HepG2 (cell line): ENCODE results near the gene RHEBL1. TPM values are rescaled to one million over a fixed set of nuclear protein-coding genes. Genes with fewer than 3 reads are reported as not detected.

Experiments used
- IKZF1 ChIP-seq: fragments of 450-650 bp; IDR thresholded peaks from 2 replicates; pipeline ENCODE4 v1.7.1; 2016
- MTA3 ChIP-seq: sonication (generic); formaldehyde crosslinking; IDR thresholded peaks from 2 replicates; pipeline ENCODE4 v1.4.0; 2020; ENCODE audit warnings: missing genetic modification reagents
- NFYC ChIP-seq: IDR thresholded peaks from 2 replicates; pipeline ENCODE4 v1.6.1; 2016; ENCODE audit warnings: missing genetic modification reagents, missing compliant biosample characterization
- RFX1 ChIP-seq: fragments of 450-650 bp; IDR thresholded peaks from 2 replicates; pipeline ENCODE4 v1.6.1; 2017
- RORA ChIP-seq: sonication (generic); formaldehyde crosslinking; IDR thresholded peaks from 2 replicates; pipeline ENCODE4 v1.5.0; 2020; ENCODE audit warnings: mild to moderate bottlenecking, missing genetic modification reagents, moderate library complexity
- RXRB ChIP-seq: IDR thresholded peaks from 2 replicates; pipeline ENCODE4 v1.6.1; 2016; ENCODE audit warnings: borderline replicate concordance, missing genetic modification reagents, missing compliant biosample characterization
- SRF ChIP-seq: IDR thresholded peaks from 2 replicates; pipeline ENCODE4 v1.6.1; 2011; ENCODE audit warnings: mild to moderate bottlenecking, low read depth, low read length, moderate library complexity
- TAF1 ChIP-seq: sonication (generic); formaldehyde crosslinking; IDR thresholded peaks from 2 replicates; pipeline ENCODE4 v1.4.0; 2020; ENCODE audit warnings: missing genetic modification reagents
- TBL1XR1 ChIP-seq: fragments of 150-350 bp; IDR thresholded peaks from 2 replicates; pipeline ENCODE4 v1.6.1; 2014; ENCODE audit warnings: borderline replicate concordance, low read length; ENCODE audit not compliant: partially characterized antibody
- ZNF235 ChIP-seq: sonication (generic); formaldehyde crosslinking; IDR thresholded peaks from 2 replicates; pipeline ENCODE4 v1.8.1; 2023; ENCODE audit warnings: mild to moderate bottlenecking, missing genetic modification reagents, borderline replicate concordance
- ZNF350 ChIP-seq: sonication (generic); formaldehyde crosslinking; IDR thresholded peaks from 2 replicates; pipeline ENCODE4 v1.4.0; 2020; ENCODE audit warnings: mild to moderate bottlenecking, low read depth, missing genetic modification reagents, borderline replicate concordance
- ZNF547 ChIP-seq: sonication (generic); formaldehyde crosslinking; IDR thresholded peaks from 2 replicates; pipeline ENCODE4 v1.5.1; 2020; ENCODE audit warnings: mild to moderate bottlenecking, missing genetic modification reagents
- polyA plus RNA-seq, 8 experiments: library from polyadenylated mRNA; depleted of rRNA in 3 of 8; stranded (reverse) in 7 of 8; unstranded in 1 of 8; fragments of >200 nt; fragmentation: Illumina TruSeq in 4 of 8; extraction: Trizol in 4 of 8; gene quantifications; 2 replicates each; pipeline versions ENCODE4 v1.2.1 to v1.2.3, GENCODE V29; 2011 to 2016; ENCODE audit warnings: low read depth in 4 of 8, missing spikeins in 1 of 8, mixed read lengths in 1 of 8; ENCODE audit not compliant: insufficient read depth in 1 of 8
- total RNA-seq, 5 experiments: library from RNA; depleted of rRNA; stranded (reverse); fragments of >200 nt; fragmentation: Illumina TruSeq; extraction: Trizol; gene quantifications; 2 replicates each; pipeline ENCODE4 v1.2.3, GENCODE V29; 2016; ENCODE audit warnings: low read depth in 1 of 5
- TF ChIP-seq, protein P1 (sequence below): sonication (generic); formaldehyde crosslinking; IDR thresholded peaks from 2 replicates; pipeline ENCODE4 v1.5.0; 2020; ENCODE audit warnings: mild to moderate bottlenecking, missing genetic modification reagents
- TF ChIP-seq, protein P2 (sequence below): sonication (generic); formaldehyde crosslinking; IDR thresholded peaks from 2 replicates; pipeline ENCODE4 v1.8.0; 2022; ENCODE audit warnings: missing genetic modification reagents, mild to moderate bottlenecking, inconsistent platforms, borderline replicate concordance
- TF ChIP-seq, protein P3 (sequence below): sonication (generic); formaldehyde crosslinking; IDR thresholded peaks from 2 replicates; pipeline ENCODE4 v1.5.0; 2020; ENCODE audit warnings: missing genetic modification reagents
- TF ChIP-seq, protein P4 (sequence below): sonication (generic); formaldehyde crosslinking; IDR thresholded peaks from 2 replicates; pipeline ENCODE4 v1.5.0; 2020; ENCODE audit warnings: mild to moderate bottlenecking, missing genetic modification reagents, borderline replicate concordance
- TF ChIP-seq, protein P5 (sequence below): sonication (generic); formaldehyde crosslinking; IDR thresholded peaks from 2 replicates; pipeline ENCODE4 v1.4.0; 2020; ENCODE audit warnings: missing genetic modification reagents, borderline replicate concordance
- TF ChIP-seq, protein P6 (sequence below): sonication (generic); formaldehyde crosslinking; IDR thresholded peaks from 2 replicates; pipeline ENCODE4 v1.4.0; 2020; ENCODE audit warnings: low read depth, mild to moderate bottlenecking, missing genetic modification reagents

The RHEBL1 gene
- total and polyA plus RNA-seq, 2 of the 13 experiments (the other 11 are each of a cell fraction or from before 2014, with no cell fraction given), result 1.4 to 2.5 TPM

DNA sequence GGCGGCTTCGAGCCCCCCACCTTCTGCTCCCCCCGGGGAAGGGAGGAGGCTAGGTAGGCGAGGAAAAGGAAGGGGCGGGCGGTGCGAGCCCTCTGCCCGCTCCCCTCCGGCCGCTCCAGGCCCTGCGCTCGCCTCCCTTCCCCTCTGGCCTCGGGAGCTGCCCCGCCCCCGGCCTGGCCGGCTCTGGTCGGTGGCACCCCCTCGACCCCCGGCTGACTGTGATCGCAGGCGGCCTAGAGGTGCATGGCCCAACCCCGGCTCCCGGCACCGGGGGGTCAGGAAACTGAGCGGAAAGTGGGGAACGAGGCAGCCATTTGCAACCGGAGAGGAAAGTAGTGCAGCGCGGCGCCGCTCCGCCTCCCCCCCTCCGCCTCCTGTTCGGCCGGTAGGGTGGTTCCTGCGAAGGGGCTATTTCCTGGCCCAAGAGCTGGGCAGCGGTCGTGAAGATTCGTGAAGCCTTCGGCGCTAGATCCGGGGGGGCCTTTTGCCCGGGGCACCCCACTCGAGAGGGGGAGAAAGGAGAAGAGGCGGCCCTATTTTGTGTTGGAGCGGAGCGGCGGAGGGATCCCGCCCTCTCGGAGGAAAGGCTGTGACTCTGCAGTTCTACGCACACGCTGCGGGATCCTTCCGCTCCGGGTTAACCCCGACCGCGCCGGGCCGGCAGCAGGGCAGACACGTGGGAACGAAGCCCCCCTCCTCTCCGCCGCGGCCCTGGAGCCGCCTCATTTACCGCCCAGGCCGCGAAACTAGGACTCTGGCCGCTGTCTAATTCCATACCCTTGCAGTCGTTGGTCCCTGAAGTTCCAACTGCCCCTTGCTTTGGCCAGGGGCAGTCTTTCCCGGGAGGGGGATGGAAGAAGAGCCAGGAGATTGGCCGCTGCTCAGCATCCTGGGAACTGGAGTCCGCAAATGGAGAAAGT lies 9.3 kb downstream of the RHEBL1 start, which contains the start of gene KMT2D (continued):
- TF ChIP-seq, protein P1, sequence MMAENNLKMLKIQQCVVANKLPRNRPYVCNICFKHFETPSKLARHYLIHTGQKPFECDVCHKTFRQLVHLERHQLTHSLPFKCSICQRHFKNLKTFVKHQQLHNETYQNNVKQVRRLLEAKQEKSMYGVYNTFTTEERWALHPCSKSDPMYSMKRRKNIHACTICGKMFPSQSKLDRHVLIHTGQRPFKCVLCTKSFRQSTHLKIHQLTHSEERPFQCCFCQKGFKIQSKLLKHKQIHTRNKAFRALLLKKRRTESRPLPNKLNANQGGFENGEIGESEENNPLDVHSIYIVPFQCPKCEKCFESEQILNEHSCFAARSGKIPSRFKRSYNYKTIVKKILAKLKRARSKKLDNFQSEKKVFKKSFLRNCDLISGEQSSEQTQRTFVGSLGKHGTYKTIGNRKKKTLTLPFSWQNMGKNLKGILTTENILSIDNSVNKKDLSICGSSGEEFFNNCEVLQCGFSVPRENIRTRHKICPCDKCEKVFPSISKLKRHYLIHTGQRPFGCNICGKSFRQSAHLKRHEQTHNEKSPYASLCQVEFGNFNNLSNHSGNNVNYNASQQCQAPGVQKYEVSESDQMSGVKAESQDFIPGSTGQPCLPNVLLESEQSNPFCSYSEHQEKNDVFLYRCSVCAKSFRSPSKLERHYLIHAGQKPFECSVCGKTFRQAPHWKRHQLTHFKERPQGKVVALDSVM (CRISPR knock-in tag), result peak; percentile 42; the same call in 1 of the 2 replicates
- TF ChIP-seq ZNF235 (CRISPR knock-in tag) (no peak), RORA (CRISPR knock-in tag) (no peak), SRF (no peak), TAF1 (CRISPR knock-in tag) (peak; percentile 95), RFX1 (no peak), NFYC (CRISPR knock-in tag) (peak; percentile 43; the same call in 1 of the 2 replicates), IKZF1 (no peak), MTA3 (CRISPR knock-in tag) (no peak), ZNF350 (peak; percentile 91; the same call in 1 of the 2 replicates), ZNF547 (no peak; the same call in 1 of the 2 replicates), RXRB (peak; percentile 58), TBL1XR1 (peak; percentile 68)
- TF ChIP-seq, protein P2, sequence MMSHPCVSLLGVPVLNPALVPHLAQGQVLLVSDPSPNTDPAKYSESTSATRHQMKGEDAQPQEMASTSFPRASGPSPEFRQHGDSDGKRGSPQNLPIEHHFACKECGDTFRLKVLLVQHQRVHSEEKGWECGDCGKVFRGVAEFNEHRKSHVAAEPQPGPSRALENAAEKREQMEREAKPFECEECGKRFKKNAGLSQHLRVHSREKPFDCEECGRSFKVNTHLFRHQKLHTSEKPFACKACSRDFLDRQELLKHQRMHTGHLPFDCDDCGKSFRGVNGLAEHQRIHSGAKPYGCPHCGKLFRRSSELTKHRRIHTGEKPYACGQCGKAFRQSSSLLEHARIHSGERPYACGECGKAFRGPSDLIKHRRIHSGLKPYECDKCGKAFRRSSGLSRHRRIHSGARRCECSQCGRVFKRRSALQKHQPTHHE (CRISPR knock-in tag), result no peak; the same call in 1 of the 2 replicates
- TF ChIP-seq, protein P3, sequence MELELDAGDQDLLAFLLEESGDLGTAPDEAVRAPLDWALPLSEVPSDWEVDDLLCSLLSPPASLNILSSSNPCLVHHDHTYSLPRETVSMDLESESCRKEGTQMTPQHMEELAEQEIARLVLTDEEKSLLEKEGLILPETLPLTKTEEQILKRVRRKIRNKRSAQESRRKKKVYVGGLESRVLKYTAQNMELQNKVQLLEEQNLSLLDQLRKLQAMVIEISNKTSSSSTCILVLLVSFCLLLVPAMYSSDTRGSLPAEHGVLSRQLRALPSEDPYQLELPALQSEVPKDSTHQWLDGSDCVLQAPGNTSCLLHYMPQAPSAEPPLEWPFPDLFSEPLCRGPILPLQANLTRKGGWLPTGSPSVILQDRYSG (CRISPR knock-in tag), result no peak
- TF ChIP-seq, protein P4, sequence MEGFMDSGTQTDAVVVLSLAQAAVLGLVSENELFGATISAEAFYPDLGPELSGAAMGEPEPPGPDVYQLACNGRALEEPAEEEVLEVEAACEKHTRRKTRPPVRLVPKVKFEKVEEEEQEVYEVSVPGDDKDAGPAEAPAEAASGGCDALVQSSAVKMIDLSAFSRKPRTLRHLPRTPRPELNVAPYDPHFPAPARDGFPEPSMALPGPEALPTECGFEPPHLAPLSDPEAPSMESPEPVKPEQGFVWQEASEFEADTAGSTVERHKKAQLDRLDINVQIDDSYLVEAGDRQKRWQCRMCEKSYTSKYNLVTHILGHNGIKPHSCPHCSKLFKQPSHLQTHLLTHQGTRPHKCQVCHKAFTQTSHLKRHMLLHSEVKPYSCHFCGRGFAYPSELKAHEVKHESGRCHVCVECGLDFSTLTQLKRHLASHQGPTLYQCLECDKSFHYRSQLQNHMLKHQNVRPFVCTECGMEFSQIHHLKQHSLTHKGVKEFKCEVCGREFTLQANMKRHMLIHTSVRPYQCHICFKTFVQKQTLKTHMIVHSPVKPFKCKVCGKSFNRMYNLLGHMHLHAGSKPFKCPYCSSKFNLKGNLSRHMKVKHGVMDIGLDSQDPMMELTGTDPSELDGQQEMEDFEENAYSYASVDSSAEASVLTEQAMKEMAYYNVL (CRISPR knock-in tag), result peak; percentile 86
- TF ChIP-seq, protein P5, sequence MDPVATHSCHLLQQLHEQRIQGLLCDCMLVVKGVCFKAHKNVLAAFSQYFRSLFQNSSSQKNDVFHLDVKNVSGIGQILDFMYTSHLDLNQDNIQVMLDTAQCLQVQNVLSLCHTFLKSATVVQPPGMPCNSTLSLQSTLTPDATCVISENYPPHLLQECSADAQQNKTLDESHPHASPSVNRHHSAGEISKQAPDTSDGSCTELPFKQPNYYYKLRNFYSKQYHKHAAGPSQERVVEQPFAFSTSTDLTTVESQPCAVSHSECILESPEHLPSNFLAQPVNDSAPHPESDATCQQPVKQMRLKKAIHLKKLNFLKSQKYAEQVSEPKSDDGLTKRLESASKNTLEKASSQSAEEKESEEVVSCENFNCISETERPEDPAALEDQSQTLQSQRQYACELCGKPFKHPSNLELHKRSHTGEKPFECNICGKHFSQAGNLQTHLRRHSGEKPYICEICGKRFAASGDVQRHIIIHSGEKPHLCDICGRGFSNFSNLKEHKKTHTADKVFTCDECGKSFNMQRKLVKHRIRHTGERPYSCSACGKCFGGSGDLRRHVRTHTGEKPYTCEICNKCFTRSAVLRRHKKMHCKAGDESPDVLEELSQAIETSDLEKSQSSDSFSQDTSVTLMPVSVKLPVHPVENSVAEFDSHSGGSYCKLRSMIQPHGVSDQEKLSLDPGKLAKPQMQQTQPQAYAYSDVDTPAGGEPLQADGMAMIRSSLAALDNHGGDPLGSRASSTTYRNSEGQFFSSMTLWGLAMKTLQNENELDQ (CRISPR knock-in tag), result peak; percentile 71; the same call in 1 of the 2 replicates
- TF ChIP-seq, protein P6, sequence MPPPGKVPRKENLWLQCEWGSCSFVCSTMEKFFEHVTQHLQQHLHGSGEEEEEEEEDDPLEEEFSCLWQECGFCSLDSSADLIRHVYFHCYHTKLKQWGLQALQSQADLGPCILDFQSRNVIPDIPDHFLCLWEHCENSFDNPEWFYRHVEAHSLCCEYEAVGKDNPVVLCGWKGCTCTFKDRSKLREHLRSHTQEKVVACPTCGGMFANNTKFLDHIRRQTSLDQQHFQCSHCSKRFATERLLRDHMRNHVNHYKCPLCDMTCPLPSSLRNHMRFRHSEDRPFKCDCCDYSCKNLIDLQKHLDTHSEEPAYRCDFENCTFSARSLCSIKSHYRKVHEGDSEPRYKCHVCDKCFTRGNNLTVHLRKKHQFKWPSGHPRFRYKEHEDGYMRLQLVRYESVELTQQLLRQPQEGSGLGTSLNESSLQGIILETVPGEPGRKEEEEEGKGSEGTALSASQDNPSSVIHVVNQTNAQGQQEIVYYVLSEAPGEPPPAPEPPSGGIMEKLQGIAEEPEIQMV, result 0 out of 2 replicates have a peak, but pooled peaks have one; percentile 75
